NB4 (cell line): ENCODE results near the gene SMS.

Source experiments
- CTCF ChIP-seq: IDR thresholded peaks from one replicate; pipeline ENCODE4 v1.5.1; 2012; ENCODE audit warnings: low read depth, low read length
- MAX ChIP-seq: IDR thresholded peaks from 2 replicates; pipeline ENCODE4 v1.6.1; 2011; ENCODE audit warnings: low read depth, low read length
- POLR2A ChIP-seq: IDR thresholded peaks from 2 replicates; pipeline ENCODE4 v1.6.1; 2011; ENCODE audit warnings: mild to moderate bottlenecking; ENCODE audit not compliant: insufficient read length; ENCODE audit errors: extremely low read depth

- TF ChIP-seq CTCF: peak; percentile 5
- TF ChIP-seq POLR2A: no peak
- TF ChIP-seq MAX: no peak
These were observed 32.2 kb downstream of the SMS start for GRCh38 chrX:21972721-21973120.
